ENCODE data around the gene SLC22A23.

GRCh38 chr6:3388786-3389185 is 68.1 kb downstream of the SLC22A23 start:
- TF ChIP-seq, protein P1, sequence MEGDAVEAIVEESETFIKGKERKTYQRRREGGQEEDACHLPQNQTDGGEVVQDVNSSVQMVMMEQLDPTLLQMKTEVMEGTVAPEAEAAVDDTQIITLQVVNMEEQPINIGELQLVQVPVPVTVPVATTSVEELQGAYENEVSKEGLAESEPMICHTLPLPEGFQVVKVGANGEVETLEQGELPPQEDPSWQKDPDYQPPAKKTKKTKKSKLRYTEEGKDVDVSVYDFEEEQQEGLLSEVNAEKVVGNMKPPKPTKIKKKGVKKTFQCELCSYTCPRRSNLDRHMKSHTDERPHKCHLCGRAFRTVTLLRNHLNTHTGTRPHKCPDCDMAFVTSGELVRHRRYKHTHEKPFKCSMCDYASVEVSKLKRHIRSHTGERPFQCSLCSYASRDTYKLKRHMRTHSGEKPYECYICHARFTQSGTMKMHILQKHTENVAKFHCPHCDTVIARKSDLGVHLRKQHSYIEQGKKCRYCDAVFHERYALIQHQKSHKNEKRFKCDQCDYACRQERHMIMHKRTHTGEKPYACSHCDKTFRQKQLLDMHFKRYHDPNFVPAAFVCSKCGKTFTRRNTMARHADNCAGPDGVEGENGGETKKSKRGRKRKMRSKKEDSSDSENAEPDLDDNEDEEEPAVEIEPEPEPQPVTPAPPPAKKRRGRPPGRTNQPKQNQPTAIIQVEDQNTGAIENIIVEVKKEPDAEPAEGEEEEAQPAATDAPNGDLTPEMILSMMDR (conservative IDR thresholded peaks at IDR 0.05 in 1 of 2, IDR thresholded peaks at IDR 0.05 in 1 of 2; ENCODE audit: extremely low read depth in 1 of 2, insufficient read depth in 1 of 2, low read depth in 1 of 2, low read length in 2 of 2): no peak
- TF ChIP-seq EZH2 (IDR thresholded peaks at IDR 0.05; ENCODE audit: borderline replicate concordance, low read length): no peak

Measured in mammary epithelial cell (primary cell).